ENCODE results near the gene TGFBR3L.

GRCh38 chr19:7931221-7932061, 16.8 kb downstream of the TGFBR3L start:
- no peak for TF ChIP-seq CTCF (IDR thresholded peaks at IDR 0.05; ENCODE audit: extremely low read depth in 1 of 2, insufficient read depth in 1 of 2, low read depth in 1 of 2, low read length in 2 of 2)
- no peak for TF ChIP-seq POLR2A (IDR thresholded peaks at IDR 0.05; ENCODE audit: low read depth, low read length)
- no peak for TF ChIP-seq EZH2 (IDR thresholded peaks at IDR 0.05; ENCODE audit: borderline replicate concordance, low read depth, low read length, severe bottlenecking)
- no peak for TF ChIP-seq POLR2AphosphoS5 (IDR thresholded peaks at IDR 0.05; ENCODE audit: insufficient read depth, low read depth, low read length)
- TF ChIP-seq GATA2 (IDR thresholded peaks at IDR 0.05; ENCODE audit: insufficient read depth, insufficient read length, low read depth, low read length): no peak
